GM19397 (cell line): ENCODE data around the gene GRID1.
A peak's percentile ranks its signal among the peaks of the same experiment; 100 is the strongest.

Experiments
- ATAC-seq: cut with Tn5 transposase; IDR thresholded peaks from one replicate; pipeline ENCODE4 v1.9.1; 2021; ENCODE audit warnings: mild to moderate bottlenecking, moderate library complexity; ENCODE audit not compliant: unreplicated experiment

The GRID1 gene

GRCh38 chr10:85615556-85615955 lies 751.0 kb downstream of the GRID1 start:
- no peak for ATAC-seq

DNA sequence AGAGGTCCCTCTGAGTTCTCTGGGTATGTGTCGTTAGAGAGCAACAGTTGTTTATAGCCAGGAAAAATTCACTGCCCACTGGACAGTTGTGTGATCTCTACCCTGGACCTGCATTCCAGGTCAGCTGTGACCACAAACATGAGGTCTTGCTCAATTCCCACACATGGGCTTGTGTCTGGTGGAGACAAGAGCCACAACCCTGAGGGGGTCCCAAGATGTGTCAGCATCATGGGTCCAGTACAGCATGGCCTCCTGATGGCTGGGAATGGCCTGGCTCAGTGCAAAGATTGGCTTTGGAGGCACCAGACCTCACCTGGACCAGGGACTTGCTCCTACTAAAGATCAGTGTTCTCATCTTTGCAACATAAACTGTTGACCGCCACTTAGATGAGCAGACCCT lies 751.6 kb downstream of the GRID1 start:
- ATAC-seq, result no peak

- ATAC-seq, result no peak
These were observed 752.0 kb downstream of the GRID1 start for GRCh38 chr10:85614566-85614965.

DNA sequence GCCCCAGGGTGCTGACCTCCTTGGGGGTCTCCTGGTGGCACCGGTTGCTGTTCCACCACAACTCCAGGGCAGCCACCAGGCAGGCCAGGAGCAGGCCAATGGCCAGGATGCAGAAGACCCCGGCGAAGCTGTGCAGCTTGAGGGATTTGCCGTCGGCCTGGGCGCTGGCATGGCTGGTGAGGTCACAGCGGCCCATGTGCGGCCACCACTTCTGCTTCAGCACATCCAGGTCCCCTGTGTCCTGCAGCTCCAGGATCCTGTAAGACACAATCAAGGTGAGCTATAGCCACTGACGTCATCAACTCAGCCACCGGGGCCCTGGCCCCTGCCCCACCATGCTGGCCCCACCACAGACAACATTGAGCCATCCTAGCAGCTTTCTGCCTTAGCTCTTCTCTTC lies 753.2 kb downstream of the GRID1 start:
- no peak for ATAC-seq

DNA sequence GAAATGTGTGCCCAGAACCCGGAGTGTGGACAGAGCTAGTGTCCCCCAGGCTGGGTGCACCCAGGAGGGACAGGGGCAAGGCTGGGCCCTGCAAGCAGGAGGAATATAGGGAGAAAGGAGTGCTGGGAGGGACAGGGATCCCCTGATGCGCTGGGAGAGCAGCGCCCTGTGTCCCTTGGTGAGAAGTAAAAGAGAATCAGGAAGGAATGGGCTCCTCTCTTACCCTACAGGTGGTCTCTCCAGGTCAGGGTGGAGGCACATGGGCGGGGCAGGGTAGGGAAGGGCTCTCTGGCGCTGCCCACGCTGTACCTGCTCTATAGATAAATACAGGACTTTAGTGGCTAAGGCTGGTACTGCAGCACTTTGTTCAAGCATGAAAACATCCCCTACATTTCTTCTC lies 753.8 kb downstream of the GRID1 start:
- ATAC-seq, result no peak

DNA sequence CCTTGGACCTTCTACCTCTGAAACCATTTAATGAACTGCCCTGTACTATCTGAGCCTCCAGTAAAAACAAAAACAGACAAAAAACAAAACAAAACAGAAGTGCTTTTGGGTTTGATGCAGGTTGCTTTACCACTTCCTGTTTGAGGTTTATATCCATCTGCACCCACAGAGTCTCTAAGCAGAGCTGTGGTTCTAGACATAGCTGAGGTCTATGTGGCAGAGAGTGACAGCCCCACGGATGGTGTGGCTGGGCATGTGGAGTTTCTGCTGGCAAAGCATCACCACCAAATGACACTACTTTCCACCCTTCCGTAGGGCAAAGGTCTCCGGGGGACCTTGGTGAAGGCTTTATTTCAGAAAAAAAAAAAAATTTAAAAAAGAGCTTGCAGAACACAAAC lies 754.2 kb downstream of the GRID1 start:
- peak; percentile 90 for ATAC-seq

DNA sequence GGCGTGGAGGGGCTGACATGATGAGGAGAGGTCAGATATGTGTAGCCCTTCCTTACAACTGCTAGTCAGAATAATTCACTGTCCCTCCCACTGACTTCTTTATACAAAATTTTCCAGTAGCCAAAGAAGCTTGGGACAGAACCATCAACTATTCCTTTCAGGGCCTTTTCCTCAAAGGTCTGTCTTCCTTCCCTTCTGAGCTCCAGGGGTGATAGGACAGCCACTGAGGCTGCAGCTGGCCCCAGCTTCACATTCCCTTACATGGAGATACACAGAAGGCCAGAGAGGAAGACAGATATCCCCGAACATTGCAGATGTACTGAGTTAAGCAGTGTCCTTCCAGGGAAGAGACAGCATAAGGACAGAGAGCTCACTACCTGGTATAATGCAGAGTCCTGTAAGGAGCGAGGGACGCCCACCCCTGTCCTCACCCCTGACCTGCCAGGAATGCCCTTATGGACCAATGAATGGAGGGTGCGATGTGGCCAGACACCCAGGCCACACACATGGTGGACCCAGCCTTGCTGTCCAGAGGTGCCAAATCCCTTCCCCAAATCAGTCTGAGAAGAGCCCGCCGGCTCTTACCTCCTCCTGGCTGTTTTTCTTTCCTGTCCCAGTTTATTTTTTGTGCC lies 754.7 kb downstream of the GRID1 start:
- ATAC-seq, result no peak

GRCh38 chr10:85611093-85611740 lies 755.4 kb downstream of the GRID1 start:
- ATAC-seq, result no peak

GRCh38 chr10:85610381-85611092 lies 756.1 kb downstream of the GRID1 start:
- no peak for ATAC-seq

DNA sequence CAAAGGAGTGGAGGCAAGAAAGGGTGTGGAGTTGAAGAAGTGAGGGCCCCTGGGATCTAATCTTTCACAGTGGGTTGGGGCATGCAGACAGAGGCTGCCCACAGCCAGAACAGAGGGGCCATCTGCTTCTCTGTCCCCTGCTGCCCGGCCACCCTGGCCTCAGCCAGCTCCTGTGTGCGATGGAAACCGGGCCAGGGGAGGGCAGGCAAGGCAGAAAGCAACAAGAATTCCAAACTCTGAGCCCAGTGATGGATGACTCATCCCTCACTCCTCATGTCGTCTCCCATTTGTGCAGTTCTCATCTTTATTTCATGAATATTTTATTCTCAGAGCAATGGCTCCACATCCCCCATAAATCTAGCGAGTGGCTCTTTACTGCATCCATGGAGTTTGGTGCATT lies 757.1 kb downstream of the GRID1 start:
- no peak for ATAC-seq

- no peak for ATAC-seq
These were observed 757.9 kb downstream of the GRID1 start for GRCh38 chr10:85608706-85609105.

DNA sequence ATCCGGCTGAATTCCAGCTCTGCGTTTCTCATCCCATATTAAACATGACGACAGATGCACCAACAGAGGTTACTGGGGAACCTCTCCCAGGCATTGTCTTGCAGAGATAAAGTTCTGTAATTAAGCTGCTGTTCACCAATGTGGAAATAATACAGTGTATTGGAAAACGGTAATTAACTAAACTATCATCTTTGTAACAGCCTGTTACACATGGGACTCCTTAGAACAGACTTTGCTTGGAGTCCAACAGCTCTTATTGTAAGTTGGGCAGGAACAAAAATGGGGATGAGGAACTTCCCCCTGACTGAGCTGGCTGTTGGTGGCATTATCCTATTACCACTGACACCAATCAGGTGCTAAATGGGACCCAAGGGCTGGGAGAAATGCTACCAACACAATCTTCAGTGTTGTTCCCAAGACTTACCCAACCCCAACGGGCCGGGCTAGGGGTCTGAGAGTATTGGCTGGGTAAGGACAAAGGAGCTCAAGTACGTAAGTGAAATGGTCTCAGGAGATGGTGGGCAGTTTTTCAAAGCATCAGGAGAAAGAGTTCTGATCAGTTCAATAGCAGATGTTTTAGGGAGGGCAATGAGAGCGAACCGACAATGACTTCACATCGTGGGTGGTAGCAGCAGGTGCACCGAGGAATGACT lies 759.4 kb downstream of the GRID1 start:
- no peak for ATAC-seq

DNA sequence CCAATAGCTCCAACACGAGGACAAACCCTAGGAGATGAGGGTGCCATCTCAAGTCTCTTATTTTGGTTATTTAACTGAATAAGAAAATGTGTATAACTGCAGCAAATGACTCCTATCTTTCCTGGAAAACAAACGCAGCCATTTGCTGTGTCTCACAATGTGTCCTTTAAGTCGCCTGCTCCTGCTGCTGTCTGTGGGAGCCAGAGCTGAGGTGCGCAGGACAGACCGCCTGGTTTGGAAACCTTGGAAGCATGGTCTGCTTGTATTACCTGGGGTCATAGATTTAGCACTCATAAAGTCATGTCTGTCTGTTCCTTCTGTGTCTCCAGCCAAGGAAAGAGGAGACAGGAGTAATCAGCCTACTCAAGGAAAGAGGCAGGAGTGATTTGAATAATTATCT lies 760.2 kb downstream of the GRID1 start:
- no peak for ATAC-seq

GRCh38 chr10:85604884-85605283 lies 761.7 kb downstream of the GRID1 start:
- no peak for ATAC-seq

- ATAC-seq, result no peak
These were observed 762.4 kb downstream of the GRID1 start for GRCh38 chr10:85604136-85604725.

DNA sequence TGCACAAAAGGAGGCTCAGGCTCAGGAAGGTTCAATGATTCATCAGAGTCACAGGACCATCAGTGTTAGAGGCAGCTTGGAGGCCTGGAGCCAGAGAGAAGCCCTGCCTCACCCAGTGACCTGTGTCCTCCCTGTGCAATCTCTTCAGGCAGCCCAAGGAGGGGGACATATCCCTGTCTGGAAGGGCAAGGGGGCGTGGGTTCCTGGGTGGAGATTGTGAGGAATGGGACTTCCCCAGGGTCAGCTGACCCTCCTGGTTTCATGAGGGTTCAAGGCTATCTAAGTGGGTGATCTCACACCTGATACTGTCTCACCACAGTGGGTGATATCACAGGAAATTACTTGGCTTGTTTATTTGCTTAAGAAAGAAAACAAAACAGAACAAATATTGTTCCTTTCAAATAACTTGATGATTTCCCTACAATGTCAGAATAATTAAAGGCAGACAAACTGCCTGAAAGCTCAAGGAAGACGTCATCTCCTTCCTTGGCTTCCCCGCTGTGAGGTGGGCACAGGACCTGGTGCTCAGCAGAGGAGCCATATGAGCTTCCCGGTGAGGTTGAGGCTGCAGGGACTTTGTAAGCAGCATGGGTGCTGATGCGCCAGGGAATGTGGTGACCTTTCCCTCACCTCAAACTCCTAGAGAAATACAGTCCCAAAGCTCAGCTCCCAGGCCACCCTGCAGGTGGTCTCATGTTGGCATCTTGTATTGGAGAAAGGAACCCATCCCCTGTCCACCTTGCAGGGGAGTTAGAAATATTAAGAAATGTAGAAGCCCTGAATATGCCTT lies 763.2 kb downstream of the GRID1 start:
- no peak for ATAC-seq

GRCh38 chr10:85602713-85603112 lies 763.9 kb downstream of the GRID1 start:
- ATAC-seq, result no peak

DNA sequence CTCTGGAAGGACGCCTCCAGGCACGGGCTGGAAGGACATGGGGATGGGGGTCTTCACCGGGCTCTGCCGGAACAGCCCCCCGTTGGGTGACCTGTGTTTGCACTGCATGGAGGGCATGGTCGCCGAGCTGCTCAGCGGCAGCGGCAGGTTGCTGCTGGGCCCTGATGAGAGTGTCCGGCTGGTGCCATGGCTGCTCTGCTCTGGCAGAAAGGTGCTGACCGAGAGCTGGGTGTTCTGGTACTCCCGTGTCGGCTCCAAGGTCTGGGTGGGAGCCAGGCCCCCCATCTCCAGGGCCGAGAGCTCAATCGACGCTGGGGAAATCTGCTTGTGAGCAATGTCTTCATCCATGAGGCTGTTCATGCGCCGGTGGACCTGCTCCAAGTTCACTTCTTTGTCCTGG lies 764.3 kb downstream of the GRID1 start:
- no peak for ATAC-seq

DNA sequence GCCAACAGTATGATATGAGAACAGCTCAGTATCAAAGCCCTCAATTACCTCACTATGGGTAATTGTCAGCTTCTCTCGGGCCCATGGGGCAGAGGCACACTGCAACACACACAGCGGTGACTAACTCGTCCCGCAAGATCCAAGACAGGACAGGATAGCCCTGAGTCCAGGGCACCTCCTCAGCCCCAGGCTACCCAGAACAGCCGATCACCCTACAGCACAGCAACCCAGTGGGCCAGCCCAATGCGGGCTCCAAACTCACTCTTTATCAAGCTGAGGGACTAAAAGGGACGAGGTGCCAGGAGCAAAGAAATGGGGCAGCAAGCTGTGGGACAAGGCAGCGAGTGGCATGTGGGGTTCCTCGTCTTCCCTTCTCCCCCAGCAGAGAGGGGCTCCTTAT lies 765.1 kb downstream of the GRID1 start:
- no peak for ATAC-seq

- no peak for ATAC-seq
These were observed 765.9 kb downstream of the GRID1 start for GRCh38 chr10:85600744-85601081.
